ENCODE measurements around the gene PTPRD. TPM values are rescaled to one million over a fixed set of nuclear protein-coding genes. Genes with fewer than 3 reads are reported as not detected.

The PTPRD gene
- total RNA-seq, 1 experiment from 2014 or later: 70.1 TPM

- Mint-ChIP-seq H3K9me3 (ENCODE audit: unreplicated experiment) (peaks cover 10% of the 10 kb centered on the region), H3K4me3 (ENCODE audit: unreplicated experiment) (no peak overlapping the region), H3K4me1 (ENCODE audit: low read depth, unreplicated experiment) (no peaks in the 10 kb centered on the region), H3K27ac (ENCODE audit: unreplicated experiment) (no peak overlapping the region), H3K27me3 (ENCODE audit: insufficient read depth, unreplicated experiment) (no peaks in the 10 kb centered on the region), H3K36me3 (ENCODE audit: insufficient read depth, unreplicated experiment) (no peaks in the 10 kb centered on the region)
- Histone ChIP-seq H3K9me3 (no peaks in the 10 kb centered on the region), H3K27me3 (replicated peaks; ENCODE audit: control insufficient read depth, insufficient read depth, low read length) (no peaks in the 10 kb centered on the region), H3K4me3 (ENCODE audit: low read depth, low read length) (no peak overlapping the region), H3K36me3 (ENCODE audit: control insufficient read depth, insufficient read depth, low read length) (no peaks in the 10 kb centered on the region), H3K4me1 (no peaks in the 10 kb centered on the region)
- BruUV-seq (replicated peaks): no TSS peak
- CTCF ChIA-PET: no interaction called here
- DNase-seq: no peak
- intact Hi-C loops (cut with micrococcal nuclease; ENCODE audit: unreplicated experiment): no loop called here
- POLR2A ChIA-PET: no interaction called here
- TF ChIP-seq, protein P1, sequence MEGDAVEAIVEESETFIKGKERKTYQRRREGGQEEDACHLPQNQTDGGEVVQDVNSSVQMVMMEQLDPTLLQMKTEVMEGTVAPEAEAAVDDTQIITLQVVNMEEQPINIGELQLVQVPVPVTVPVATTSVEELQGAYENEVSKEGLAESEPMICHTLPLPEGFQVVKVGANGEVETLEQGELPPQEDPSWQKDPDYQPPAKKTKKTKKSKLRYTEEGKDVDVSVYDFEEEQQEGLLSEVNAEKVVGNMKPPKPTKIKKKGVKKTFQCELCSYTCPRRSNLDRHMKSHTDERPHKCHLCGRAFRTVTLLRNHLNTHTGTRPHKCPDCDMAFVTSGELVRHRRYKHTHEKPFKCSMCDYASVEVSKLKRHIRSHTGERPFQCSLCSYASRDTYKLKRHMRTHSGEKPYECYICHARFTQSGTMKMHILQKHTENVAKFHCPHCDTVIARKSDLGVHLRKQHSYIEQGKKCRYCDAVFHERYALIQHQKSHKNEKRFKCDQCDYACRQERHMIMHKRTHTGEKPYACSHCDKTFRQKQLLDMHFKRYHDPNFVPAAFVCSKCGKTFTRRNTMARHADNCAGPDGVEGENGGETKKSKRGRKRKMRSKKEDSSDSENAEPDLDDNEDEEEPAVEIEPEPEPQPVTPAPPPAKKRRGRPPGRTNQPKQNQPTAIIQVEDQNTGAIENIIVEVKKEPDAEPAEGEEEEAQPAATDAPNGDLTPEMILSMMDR (IDR thresholded peaks at IDR 0.05; ENCODE audit: insufficient read depth in 1 of 2, low read depth in 1 of 2, low read length in 1 of 2, severe bottlenecking in 1 of 2, unreplicated experiment in 1 of 2): no peak
These were observed 2128.1 kb downstream of the PTPRD start for GRCh38 chr9:8484597-8485191.

GRCh38 chr9:8477450-8477849, 2135.4 kb downstream of the PTPRD start:
- Mint-ChIP-seq H3K4me3 (ENCODE audit: unreplicated experiment) (no peak overlapping the region), H3K27ac (ENCODE audit: unreplicated experiment) (no peak overlapping the region), H3K9me3 (ENCODE audit: unreplicated experiment) (peaks cover 7% of the 10 kb centered on the region), H3K36me3 (ENCODE audit: insufficient read depth, unreplicated experiment) (no peaks in the 10 kb centered on the region), H3K4me1 (ENCODE audit: low read depth, unreplicated experiment) (no peaks in the 10 kb centered on the region), H3K27me3 (ENCODE audit: insufficient read depth, unreplicated experiment) (no peaks in the 10 kb centered on the region)
- no peaks in the 10 kb centered on the region for H3K9me3 ChIP-seq
- intact Hi-C loops (cut with micrococcal nuclease; ENCODE audit: unreplicated experiment): no loop called here
- ChIA-PET CTCF (no interaction called here), POLR2A (no interaction called here)
- H3K4me3 ChIP-seq (ENCODE audit: low read depth, low read length): no peak overlapping the region
- DNase-seq: no peak
- no peaks in the 10 kb centered on the region for H3K36me3 ChIP-seq (ENCODE audit: control insufficient read depth, insufficient read depth, low read length)
- H3K4me1 ChIP-seq: no peaks in the 10 kb centered on the region
- TF ChIP-seq, protein P1 (IDR thresholded peaks at IDR 0.05; ENCODE audit: insufficient read depth in 1 of 2, low read depth in 1 of 2, low read length in 1 of 2, severe bottlenecking in 1 of 2, unreplicated experiment in 1 of 2): no peak
- no peaks in the 10 kb centered on the region for H3K27me3 ChIP-seq (replicated peaks; ENCODE audit: control insufficient read depth, insufficient read depth, low read length)
- BruUV-seq (replicated peaks): no TSS peak

GRCh38 chr9:8474937-8475336, 2137.9 kb downstream of the PTPRD start:
- Histone ChIP-seq H3K4me1 (no peaks in the 10 kb centered on the region), H3K36me3 (ENCODE audit: control insufficient read depth, insufficient read depth, low read length) (no peaks in the 10 kb centered on the region), H3K9me3 (no peaks in the 10 kb centered on the region), H3K27me3 (replicated peaks; ENCODE audit: control insufficient read depth, insufficient read depth, low read length) (no peaks in the 10 kb centered on the region), H3K4me3 (ENCODE audit: low read depth, low read length) (no peak overlapping the region)
- BruUV-seq (replicated peaks): no TSS peak
- Mint-ChIP-seq H3K27me3 (ENCODE audit: insufficient read depth, unreplicated experiment) (no peaks in the 10 kb centered on the region), H3K4me1 (ENCODE audit: low read depth, unreplicated experiment) (no peaks in the 10 kb centered on the region), H3K36me3 (ENCODE audit: insufficient read depth, unreplicated experiment) (no peaks in the 10 kb centered on the region), H3K27ac (ENCODE audit: unreplicated experiment) (no peak overlapping the region), H3K9me3 (ENCODE audit: unreplicated experiment) (no peaks in the 10 kb centered on the region), H3K4me3 (ENCODE audit: unreplicated experiment) (no peak overlapping the region)
- POLR2A ChIA-PET: no interaction called here
- TF ChIP-seq, protein P1 (IDR thresholded peaks at IDR 0.05; ENCODE audit: insufficient read depth in 1 of 2, low read depth in 1 of 2, low read length in 1 of 2, severe bottlenecking in 1 of 2, unreplicated experiment in 1 of 2): no peak
- intact Hi-C loops (cut with micrococcal nuclease; ENCODE audit: unreplicated experiment): no loop called here
- no peak for DNase-seq
- CTCF ChIA-PET: no interaction called here
